Measurements from ENCODE around the gene CLEC2B. TPM values are rescaled to one million over a fixed set of nuclear protein-coding genes. Genes with fewer than 3 reads are reported as not detected.
A peak's percentile ranks its signal among the peaks of the same experiment; 100 is the strongest.

Gene CLEC2B
- total RNA-seq, 4 donors from 2014 or later: 3.1 to 14.4 (median 10.7) TPM

DNA sequence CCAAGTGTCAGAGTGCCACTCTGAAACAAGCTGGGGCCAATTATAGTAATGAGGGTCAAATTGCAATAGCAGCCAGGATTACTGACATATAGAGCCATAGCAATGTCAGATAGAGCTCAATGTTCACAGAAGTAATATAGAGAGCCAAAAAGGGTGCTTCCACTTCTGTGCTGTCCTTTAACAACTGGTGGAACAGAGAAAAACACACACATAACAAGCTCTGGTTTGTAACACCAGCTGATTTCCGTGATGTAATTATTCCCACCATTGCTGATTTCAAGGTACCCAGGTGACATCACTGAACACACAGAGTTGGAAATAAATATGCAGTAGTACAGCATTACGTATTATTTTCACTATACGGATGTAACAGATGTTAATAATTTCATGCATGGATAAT, 3.0 kb upstream of the CLEC2B start:
- H3K36me3 ChIP-seq: no peaks in the 10 kb centered on the region
- no peak for DNase-seq
- H3K4me3 ChIP-seq: no peak overlapping the region
- ATAC-seq: no peak
- intact Hi-C loops (cut with DNase I; ENCODE audit: low total_unique reads) (no loop called here), in situ Hi-C loops (cut with MboI; ENCODE audit: low sequenced_read_pairs in 4 of 4) (no loop called here)
- peak overlapping the region in 3 of 4 donors; percentile 18 to 81 (median 39) for H3K27ac ChIP-seq
- no peaks in the 10 kb centered on the region for H3K9me3 ChIP-seq
- no peaks in the 10 kb centered on the region for H3K27me3 ChIP-seq
- H3K4me1 ChIP-seq: peaks cover 7 to 12% of the 10 kb centered on the region in 2 donors
- TF ChIP-seq POLR2A (IDR thresholded peaks at IDR 0.05): no peak
- TF ChIP-seq, protein P1, sequence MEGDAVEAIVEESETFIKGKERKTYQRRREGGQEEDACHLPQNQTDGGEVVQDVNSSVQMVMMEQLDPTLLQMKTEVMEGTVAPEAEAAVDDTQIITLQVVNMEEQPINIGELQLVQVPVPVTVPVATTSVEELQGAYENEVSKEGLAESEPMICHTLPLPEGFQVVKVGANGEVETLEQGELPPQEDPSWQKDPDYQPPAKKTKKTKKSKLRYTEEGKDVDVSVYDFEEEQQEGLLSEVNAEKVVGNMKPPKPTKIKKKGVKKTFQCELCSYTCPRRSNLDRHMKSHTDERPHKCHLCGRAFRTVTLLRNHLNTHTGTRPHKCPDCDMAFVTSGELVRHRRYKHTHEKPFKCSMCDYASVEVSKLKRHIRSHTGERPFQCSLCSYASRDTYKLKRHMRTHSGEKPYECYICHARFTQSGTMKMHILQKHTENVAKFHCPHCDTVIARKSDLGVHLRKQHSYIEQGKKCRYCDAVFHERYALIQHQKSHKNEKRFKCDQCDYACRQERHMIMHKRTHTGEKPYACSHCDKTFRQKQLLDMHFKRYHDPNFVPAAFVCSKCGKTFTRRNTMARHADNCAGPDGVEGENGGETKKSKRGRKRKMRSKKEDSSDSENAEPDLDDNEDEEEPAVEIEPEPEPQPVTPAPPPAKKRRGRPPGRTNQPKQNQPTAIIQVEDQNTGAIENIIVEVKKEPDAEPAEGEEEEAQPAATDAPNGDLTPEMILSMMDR (IDR thresholded peaks at IDR 0.05 in 4 of 5, conservative IDR thresholded peaks at IDR 0.05 in 1 of 5): no peak

DNA sequence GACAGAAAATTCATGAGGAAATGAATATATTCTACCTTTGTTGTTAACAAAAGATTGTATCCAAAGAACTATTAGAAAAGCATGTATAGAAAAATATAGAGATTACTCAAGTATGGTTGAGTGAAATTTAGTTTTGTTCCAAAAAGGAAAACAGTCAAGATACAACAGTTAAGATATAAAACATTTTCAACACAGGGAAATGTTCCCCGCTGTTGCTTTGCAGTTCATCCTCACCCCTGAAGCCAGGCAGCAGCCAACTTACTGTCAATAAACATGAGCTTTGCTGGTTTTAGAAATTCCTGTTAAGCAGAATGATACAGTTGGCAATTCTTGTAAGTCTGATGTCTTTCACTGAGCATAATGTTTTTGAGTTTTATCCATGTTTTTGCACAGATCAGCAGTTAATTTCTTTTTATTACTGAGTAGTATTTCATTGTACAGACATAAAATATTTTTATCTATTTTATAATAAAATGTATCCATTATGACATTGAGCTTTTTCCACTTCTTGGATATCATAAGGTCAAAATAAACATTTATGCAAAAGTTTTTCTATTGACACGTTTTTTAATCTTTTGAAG, 1.2 kb upstream of the CLEC2B start:
- intact Hi-C loops (cut with DNase I; ENCODE audit: low total_unique reads): no loop called here
- Histone ChIP-seq H3K4me3 (peak overlapping the region; percentile 52 to 60 (median 56)), H3K27ac (peak overlapping the region; percentile 79 to 88 (median 83)), H3K4me1 (peaks cover 9 to 12% of the 10 kb centered on the region in 2 donors), H3K27me3 (no peaks in the 10 kb centered on the region), H3K9me3 (no peaks in the 10 kb centered on the region), H3K36me3 (no peaks in the 10 kb centered on the region)
- in situ Hi-C loops (cut with MboI; ENCODE audit: low sequenced_read_pairs in 4 of 4): no loop called here
- no peak for ATAC-seq
- TF ChIP-seq, protein P1 (IDR thresholded peaks at IDR 0.05 in 4 of 5, conservative IDR thresholded peaks at IDR 0.05 in 1 of 5): no peak
- no peak for DNase-seq

DNA sequence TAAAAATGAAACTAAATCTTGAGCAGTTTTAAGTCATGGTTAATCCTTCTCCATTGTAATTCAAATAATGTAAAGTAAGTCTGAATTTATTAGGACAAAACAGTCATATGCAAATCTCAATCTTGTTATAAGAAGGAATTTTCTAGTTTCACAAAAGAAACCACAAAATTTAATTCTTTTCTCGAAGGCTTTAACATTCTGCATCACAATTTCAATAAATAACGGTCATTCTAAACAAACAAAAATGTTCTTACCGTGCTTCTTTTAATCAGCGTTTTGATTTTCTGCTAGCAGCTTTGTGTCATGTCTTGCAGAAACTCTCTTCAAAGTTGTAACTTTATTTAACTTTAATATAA, 225 bp downstream of the CLEC2B start:
- H3K4me1 ChIP-seq: peaks cover 10 to 12% of the 10 kb centered on the region in 2 donors
- H3K27me3 ChIP-seq: no peaks in the 10 kb centered on the region
- no peaks in the 10 kb centered on the region for H3K9me3 ChIP-seq
- DNase-seq: no peak
- in situ Hi-C loops (cut with MboI; ENCODE audit: low sequenced_read_pairs in 4 of 4) (no loop called here), intact Hi-C loops (cut with DNase I; ENCODE audit: low total_unique reads) (no loop called here)
- peak overlapping the region; percentile 52 to 60 (median 56) for H3K4me3 ChIP-seq
- TF ChIP-seq POLR2A (IDR thresholded peaks at IDR 0.05): peak in 1 of 2 donors; percentile 18
- TF ChIP-seq, protein P1 (IDR thresholded peaks at IDR 0.05 in 4 of 5, conservative IDR thresholded peaks at IDR 0.05 in 1 of 5): no peak
- peak overlapping the region; percentile 79 to 88 (median 83) for H3K27ac ChIP-seq
- no peaks in the 10 kb centered on the region for H3K36me3 ChIP-seq
- no peak for ATAC-seq

DNA sequence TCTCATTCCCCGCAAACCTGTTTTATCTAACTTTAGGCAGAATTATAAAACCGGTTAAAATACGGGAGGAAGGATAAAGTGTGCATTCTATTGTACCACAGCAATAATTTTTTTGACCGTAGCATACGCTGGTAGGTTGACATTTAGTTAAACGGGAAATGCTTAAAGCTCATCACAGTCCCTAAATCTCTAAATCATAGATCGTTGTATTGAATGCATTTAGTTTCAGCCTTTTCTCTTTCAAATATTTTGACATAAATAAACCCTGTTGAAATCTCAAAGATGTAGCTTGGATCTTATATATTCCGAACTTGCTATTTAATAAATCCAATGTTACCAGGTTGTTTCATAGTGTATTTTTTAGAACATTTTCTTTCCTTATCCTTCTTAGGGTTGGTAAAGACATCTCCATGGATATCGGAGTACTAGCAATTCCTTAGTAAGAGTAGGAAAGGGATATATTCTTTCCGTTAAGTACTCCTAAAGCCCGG, 798 bp downstream of the CLEC2B start:
- Histone ChIP-seq H3K27ac (peak overlapping the region; percentile 79 to 88 (median 83)), H3K4me1 (peaks cover 10 to 12% of the 10 kb centered on the region in 2 donors), H3K9me3 (no peaks in the 10 kb centered on the region), H3K4me3 (peak overlapping the region; percentile 52 to 60 (median 56)), H3K36me3 (no peaks in the 10 kb centered on the region), H3K27me3 (no peaks in the 10 kb centered on the region)
- DNase-seq (no peak), ATAC-seq (no peak)
- in situ Hi-C loops (cut with MboI; ENCODE audit: low sequenced_read_pairs in 4 of 4): no loop called here
- intact Hi-C loops (cut with DNase I; ENCODE audit: low total_unique reads): no loop called here
- TF ChIP-seq, protein P1 (IDR thresholded peaks at IDR 0.05 in 4 of 5, conservative IDR thresholded peaks at IDR 0.05 in 1 of 5): no peak
- no peak for TF ChIP-seq POLR2A (IDR thresholded peaks at IDR 0.05)

Data from gastrocnemius medialis (tissue), 4 donors.